G401.6 (cell line): ENCODE measurements around the gene RRP1.

ENCODE experiments used
- FAIRE-seq: peaks from 2 replicates; lab custom pipeline; 2012; peaks lifted over from hg19 to GRCh38; lab: Jason Lieb, UNC

The RRP1 gene

GRCh38 chr21:43845386-43845785, 56.0 kb downstream of the RRP1 start:
- FAIRE-seq, result no peak

- no peak for FAIRE-seq
Measured at GRCh38 chr21:43846430-43846829, 57.1 kb downstream of the RRP1 start.

- no peak for FAIRE-seq
Measured at GRCh38 chr21:43847301-43847700, 57.9 kb downstream of the RRP1 start.

- FAIRE-seq, result no peak
Measured at GRCh38 chr21:43848771-43849170, 59.4 kb downstream of the RRP1 start.

- no peak for FAIRE-seq
Measured at GRCh38 chr21:43849532-43850299, 60.3 kb downstream of the RRP1 start.

- FAIRE-seq, result no peak
Measured at GRCh38 chr21:43850728-43851295, 61.4 kb downstream of the RRP1 start.

- no peak for FAIRE-seq
Measured at GRCh38 chr21:43851593-43851992, 62.2 kb downstream of the RRP1 start.

GRCh38 chr21:43853851-43854772, 64.7 kb downstream of the RRP1 start:
- no peak for FAIRE-seq
